Measurements from ENCODE around the gene CUEDC1.
"Not testable (repeated sequence)": the region's sequence is repeated elsewhere in the genome, so short reads cannot be mapped to it uniquely, and the experiment has no call there.

Gene CUEDC1

GRCh38 chr17:57938061-57938502, 17.1 kb downstream of the CUEDC1 start:
- DNase-seq (ENCODE audit: low read depth), result no peak

- DNase-seq (ENCODE audit: low read depth), result no peak
Observed at GRCh38 chr17:57937492-57937891, 17.7 kb downstream of the CUEDC1 start.

- DNase-seq (ENCODE audit: low read depth), result no peak
Observed at GRCh38 chr17:57935833-57936807, 19.1 kb downstream of the CUEDC1 start.

GRCh38 chr17:57931488-57932137, 23.6 kb downstream of the CUEDC1 start:
- no peak for DNase-seq (ENCODE audit: low read depth)

- no peak for DNase-seq (ENCODE audit: low read depth)
Observed at GRCh38 chr17:57930239-57930638, 25.0 kb downstream of the CUEDC1 start.

- no peak for DNase-seq (ENCODE audit: low read depth)
Observed at GRCh38 chr17:57929386-57929785, 25.8 kb downstream of the CUEDC1 start.

GRCh38 chr17:57928928-57929327, 26.3 kb downstream of the CUEDC1 start:
- DNase-seq (ENCODE audit: low read depth), result no peak

- no peak for DNase-seq (ENCODE audit: low read depth)
Observed at GRCh38 chr17:57927048-57927723, 28.0 kb downstream of the CUEDC1 start.

GRCh38 chr17:57926723-57927047, 28.5 kb downstream of the CUEDC1 start:
- no peak for DNase-seq (ENCODE audit: low read depth)

- no peak for DNase-seq (ENCODE audit: low read depth)
Observed at GRCh38 chr17:57925361-57925990, 29.7 kb downstream of the CUEDC1 start.

GRCh38 chr17:57924677-57925076, 30.5 kb downstream of the CUEDC1 start:
- no peak for DNase-seq (ENCODE audit: low read depth)

- DNase-seq (ENCODE audit: low read depth), result no peak
Observed at GRCh38 chr17:57923182-57923872, 31.9 kb downstream of the CUEDC1 start.

- not testable (repeated sequence) for DNase-seq (ENCODE audit: low read depth)
Observed at GRCh38 chr17:57922745-57923144, 32.5 kb downstream of the CUEDC1 start.

GRCh38 chr17:57920916-57921703, 34.1 kb downstream of the CUEDC1 start:
- DNase-seq (ENCODE audit: low read depth), result no peak

- DNase-seq (ENCODE audit: low read depth), result no peak
Observed at GRCh38 chr17:57919918-57920317, 35.3 kb downstream of the CUEDC1 start.

- DNase-seq (ENCODE audit: low read depth), result no peak
Observed at GRCh38 chr17:57918017-57918895, 37.0 kb downstream of the CUEDC1 start.

GRCh38 chr17:57916925-57917858, 38.0 kb downstream of the CUEDC1 start:
- DNase-seq (ENCODE audit: low read depth), result no peak

GRCh38 chr17:57915985-57916757, 39.0 kb downstream of the CUEDC1 start:
- DNase-seq (ENCODE audit: low read depth), result no peak

Data from stimulated activated CD8-positive, alpha-beta memory T cell treated with anti-CD3 and anti-CD28 coated beads, Interleukin-12 subunit alpha, Interleukin-12 subunit beta, amount 100 ng/mL, for 1 hour (primary cell).